ENCODE measurements around the gene NFATC2. TPM values are rescaled to one million over a fixed set of nuclear protein-coding genes. Genes with fewer than 3 reads are reported as not detected.

The NFATC2 gene
- total RNA-seq, 1 experiment from 2014 or later = 0.61 TPM

DNA sequence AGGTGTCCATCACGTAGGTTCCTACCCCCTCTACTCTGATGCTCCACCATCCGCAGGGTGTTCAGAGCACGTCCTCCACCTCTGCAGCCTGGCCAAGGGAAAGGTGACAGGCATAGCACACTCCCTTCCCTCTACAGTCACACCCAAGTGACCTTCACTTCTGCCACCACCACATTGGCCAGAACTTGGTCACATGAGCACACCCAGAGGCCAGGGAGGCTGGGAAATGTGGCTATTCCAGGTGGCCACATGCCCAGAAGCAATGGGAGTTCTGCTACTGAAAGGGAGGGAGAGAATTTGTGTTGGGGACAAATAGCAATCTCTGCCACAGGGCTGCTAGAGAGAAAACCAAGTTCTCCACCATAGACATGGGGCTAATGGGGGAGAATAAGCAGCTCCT lies 180.3 kb downstream of the NFATC2 start:
- no peak overlapping the region for H3K4me2 ChIP-seq (ENCODE audit: insufficient read depth, insufficient read length, low read length)
- H3K9me3 Mint-ChIP-seq = peaks cover 18 to 22% of the 10 kb centered on the region in 2 experiments

More for the DNA sequence above, 180.3 kb downstream of the NFATC2 start:
- TF ChIP-seq, protein P1, sequence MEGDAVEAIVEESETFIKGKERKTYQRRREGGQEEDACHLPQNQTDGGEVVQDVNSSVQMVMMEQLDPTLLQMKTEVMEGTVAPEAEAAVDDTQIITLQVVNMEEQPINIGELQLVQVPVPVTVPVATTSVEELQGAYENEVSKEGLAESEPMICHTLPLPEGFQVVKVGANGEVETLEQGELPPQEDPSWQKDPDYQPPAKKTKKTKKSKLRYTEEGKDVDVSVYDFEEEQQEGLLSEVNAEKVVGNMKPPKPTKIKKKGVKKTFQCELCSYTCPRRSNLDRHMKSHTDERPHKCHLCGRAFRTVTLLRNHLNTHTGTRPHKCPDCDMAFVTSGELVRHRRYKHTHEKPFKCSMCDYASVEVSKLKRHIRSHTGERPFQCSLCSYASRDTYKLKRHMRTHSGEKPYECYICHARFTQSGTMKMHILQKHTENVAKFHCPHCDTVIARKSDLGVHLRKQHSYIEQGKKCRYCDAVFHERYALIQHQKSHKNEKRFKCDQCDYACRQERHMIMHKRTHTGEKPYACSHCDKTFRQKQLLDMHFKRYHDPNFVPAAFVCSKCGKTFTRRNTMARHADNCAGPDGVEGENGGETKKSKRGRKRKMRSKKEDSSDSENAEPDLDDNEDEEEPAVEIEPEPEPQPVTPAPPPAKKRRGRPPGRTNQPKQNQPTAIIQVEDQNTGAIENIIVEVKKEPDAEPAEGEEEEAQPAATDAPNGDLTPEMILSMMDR (conservative IDR thresholded peaks at IDR 0.05) = no peak
- Histone ChIP-seq H4K8ac (replicated peaks; ENCODE audit: insufficient read length, low read depth, low read length) (no peak overlapping the region), H3K79me1 (ENCODE audit: insufficient read depth, low read depth, low read length, poor library complexity, severe bottlenecking) (no peaks in the 10 kb centered on the region), H2AFZ (ENCODE audit: low read length) (no peak overlapping the region), H3K4ac (ENCODE audit: low read depth, low read length) (no peak overlapping the region), H3K9me3 (ENCODE audit: control insufficient read depth, low read depth, low read length) (peaks cover 8% of the 10 kb centered on the region), H2BK120ac (ENCODE audit: low read depth, low read length, poor library complexity, severe bottlenecking) (no peak overlapping the region), H2AK5ac (ENCODE audit: insufficient read length, low read length) (no peak overlapping the region), H2BK20ac (ENCODE audit: low read depth, low read length, poor library complexity, severe bottlenecking) (no peak overlapping the region), H3T11ph (ENCODE audit: low read length) (no peak overlapping the region), H3K14ac (ENCODE audit: insufficient read depth, low read length) (no peak overlapping the region), H3K9ac (ENCODE audit: extremely low read depth, insufficient read length, low read length) (no peak overlapping the region), H3K27me3 (ENCODE audit: insufficient read depth, low read length) (no peaks in the 10 kb centered on the region), H3K23me2 (ENCODE audit: insufficient read length, low read depth, low read length, poor library complexity, severe bottlenecking) (no peaks in the 10 kb centered on the region), H3K23ac (ENCODE audit: insufficient read length, low read depth, low read length) (no peak overlapping the region), H3K56ac (ENCODE audit: insufficient read length, low read depth, low read length) (no peak overlapping the region), H4K20me1 (ENCODE audit: control insufficient read depth, insufficient read depth, insufficient read length) (no peaks in the 10 kb centered on the region), H3K18ac (ENCODE audit: insufficient read length, low read depth, low read length) (no peak overlapping the region), H3K27ac (ENCODE audit: insufficient read length, low read depth, low read length) (no peak overlapping the region), H4K5ac (ENCODE audit: insufficient read length, low read depth, low read length) (no peak overlapping the region), H4K91ac (ENCODE audit: insufficient read length, low read depth, low read length) (no peak overlapping the region), H3K79me2 (ENCODE audit: insufficient read depth, low read length) (no peaks in the 10 kb centered on the region), H3K4me1 (ENCODE audit: insufficient read depth, low read length) (no peaks in the 10 kb centered on the region), H2BK5ac (ENCODE audit: insufficient read length, low read length) (no peak overlapping the region), H2BK15ac (ENCODE audit: low read depth, low read length) (no peak overlapping the region), H2BK12ac (ENCODE audit: insufficient read length, low read depth, low read length) (no peak overlapping the region)
- Mint-ChIP-seq H3K27ac (no peak overlapping the region), H3K4me3 (no peak overlapping the region; a peak in 1 of 5 replicates), H3K4me1 (peaks cover 0 to 7% of the 10 kb centered on the region in 2 experiments; a peak in 2 of 4 replicates), H3K27me3 (ENCODE audit: low read depth) (peaks cover 5% of the 10 kb centered on the region), H3K36me3 (ENCODE audit: insufficient read depth in 1 of 3, low read depth in 3 of 3) (peaks cover 3 to 13% (median 4%) of the 10 kb centered on the region in 3 experiments)
- WGBS (ENCODE audit: extremely low coverage, insufficient read length, low lambda C conversion rate) = no CpG with 5 or more reads among the region's 3 CpGs
- no peak for DNase-seq
